IMR-90 (cell line): ENCODE data around the gene NRXN2. TPM values are rescaled to one million over a fixed set of nuclear protein-coding genes. Genes with fewer than 3 reads are reported as not detected.

ENCODE experiments used
- ATAC-seq: fragments of 200-7000 bp; cut with Tn5 transposase; 2 replicates; pipeline ENCODE4 v1.9.1; 2020; ENCODE audit warnings: low read depth, mild to moderate bottlenecking, moderate library complexity
- BruUV-seq: library from RNA; stranded (reverse); fragments of 400-500 nt; replicated peaks from 2 replicates; lab custom pipeline; 2021; lab: Mats Ljungman, UMichigan
- CTCF ChIA-PET: fragments of 300-600 bp; formaldehyde crosslinking; extraction: SDS; loops from one replicate; lab custom pipeline; 2021; ENCODE audit warnings: antibody characterized with exemption; lab: Yijun Ruan, JAX
- POLR2A ChIA-PET: fragments of 300-600 bp; sonication (Branson Sonifier 250); formaldehyde crosslinking; loops from one replicate; lab custom pipeline; 2022; ENCODE audit warnings: antibody characterized with exemption; ENCODE audit not compliant: unreplicated experiment; lab: Charles Lee
- DNase-seq: peaks from one replicate; pipeline ENCODE4 v3.0.0; 2013
- H2AFZ ChIP-seq: replicated peaks from 2 replicates; pipeline ENCODE3; 2013; ENCODE audit warnings: low read length, mild to moderate bottlenecking; ENCODE audit not compliant: poor library complexity
- H2AK5ac ChIP-seq: 2 replicates; pipeline ENCODE4 v1.6.1; 2013; ENCODE audit warnings: low read depth, low read length, inconsistent platforms
- H2AK9ac ChIP-seq: replicated peaks from 2 replicates; pipeline ENCODE3; 2013; ENCODE audit warnings: mild to moderate bottlenecking, low read depth, low read length, moderate library complexity; ENCODE audit not compliant: poor library complexity
- H2BK120ac ChIP-seq: 2 replicates; pipeline ENCODE4 v1.6.1; 2013; ENCODE audit warnings: low read depth, low read length, inconsistent platforms
- H2BK15ac ChIP-seq: 3 replicates; pipeline ENCODE4 v1.6.1; 2013; ENCODE audit warnings: low read depth, low read length, inconsistent platforms
- H2BK20ac ChIP-seq: 2 replicates; pipeline ENCODE4 v1.6.1; 2013; ENCODE audit warnings: low read depth, mild to moderate bottlenecking, inconsistent platforms, low read length, moderate library complexity
- H2BK5ac ChIP-seq: 2 replicates; pipeline ENCODE4 v1.6.1; 2013; ENCODE audit warnings: mild to moderate bottlenecking, low read depth, low read length, inconsistent platforms; ENCODE audit not compliant: poor library complexity, severe bottlenecking
- H3K14ac ChIP-seq: replicated peaks from 2 replicates; pipeline ENCODE4 v1.6.1; 2013; ENCODE audit warnings: low read depth, low read length, inconsistent platforms
- H3K18ac ChIP-seq: 2 replicates; pipeline ENCODE4 v1.6.1; 2013; ENCODE audit warnings: low read depth, low read length, control low read depth
- H3K23ac ChIP-seq: 2 replicates; pipeline ENCODE4 v1.6.1; 2013; ENCODE audit warnings: low read depth, low read length, inconsistent platforms
- H3K27ac ChIP-seq: 2 replicates; pipeline ENCODE4 v1.5.1; 2013; ENCODE audit warnings: mild to moderate bottlenecking, control low read depth, low read length; ENCODE audit not compliant: insufficient read depth
- H3K27me3 ChIP-seq: 2 replicates; pipeline ENCODE4 v1.6.1; 2013; ENCODE audit warnings: low read length; ENCODE audit not compliant: control insufficient read depth, insufficient read depth
- H3K36me3 ChIP-seq: 2 replicates; pipeline ENCODE4 v1.6.1; 2013; ENCODE audit warnings: low read length, mixed read lengths; ENCODE audit not compliant: control insufficient read depth, insufficient read depth
- H3K4ac ChIP-seq: 2 replicates; pipeline ENCODE4 v1.6.1; 2013; ENCODE audit warnings: low read depth, low read length, inconsistent platforms
- H3K4me1 ChIP-seq: 2 replicates; pipeline ENCODE4 v1.6.1; 2013; ENCODE audit warnings: low read length, mixed read lengths; ENCODE audit not compliant: control insufficient read depth, insufficient read depth
- H3K4me2 ChIP-seq: 2 replicates; pipeline ENCODE4 v1.6.1; 2013; ENCODE audit warnings: low read depth, mild to moderate bottlenecking, control low read depth, low read length, moderate library complexity
- H3K4me3 ChIP-seq: 2 replicates; pipeline ENCODE4 v1.5.1; 2013; ENCODE audit warnings: low read depth, mild to moderate bottlenecking, control low read depth, low read length, moderate library complexity; ENCODE audit not compliant: insufficient read depth
- H3K56ac ChIP-seq: 2 replicates; pipeline ENCODE4 v1.6.1; 2013; ENCODE audit warnings: low read length, inconsistent platforms; ENCODE audit not compliant: insufficient read depth; ENCODE audit errors: extremely low read depth
- H3K79me1 ChIP-seq, 2 experiments: 2 replicates each; pipeline ENCODE4 v1.6.1; 2013; ENCODE audit warnings: low read length in 2 of 2, inconsistent platforms in 1 of 2, low read depth in 1 of 2
- H3K9ac ChIP-seq: 2 replicates; pipeline ENCODE4 v1.6.1; 2013; ENCODE audit warnings: low read depth, low read length, control low read depth
- H3K9me1 ChIP-seq: 2 replicates; pipeline ENCODE4 v1.6.1; 2013; ENCODE audit warnings: low read length, inconsistent platforms; ENCODE audit not compliant: insufficient read depth
- H3K9me3 ChIP-seq: 2 replicates; pipeline ENCODE4 v1.6.1; 2013; ENCODE audit warnings: low read length; ENCODE audit not compliant: control insufficient read depth, insufficient read depth
- H4K20me1 ChIP-seq: 2 replicates; pipeline ENCODE4 v1.6.1; 2013; ENCODE audit warnings: low read length, inconsistent platforms; ENCODE audit not compliant: insufficient read depth
- H4K5ac ChIP-seq: 2 replicates; pipeline ENCODE4 v1.6.1; 2013; ENCODE audit warnings: mild to moderate bottlenecking, low read depth, low read length, control low read depth
- H4K8ac ChIP-seq, 2 experiments: 2 replicates each; pipeline ENCODE4 v1.6.1; 2013; ENCODE audit warnings: low read depth in 2 of 2, low read length in 2 of 2, control low read depth in 1 of 2, inconsistent platforms in 1 of 2
- H4K91ac ChIP-seq: 2 replicates; pipeline ENCODE4 v1.6.1; 2013; ENCODE audit warnings: low read depth, low read length, inconsistent platforms; ENCODE audit not compliant: insufficient read depth
- BHLHE40 ChIP-seq: fragments of 150-350 bp; IDR thresholded peaks from 2 replicates; pipeline ENCODE4 v1.6.1; 2016; ENCODE audit warnings: mild to moderate bottlenecking, low read depth, low read length
- CEBPB ChIP-seq: IDR thresholded peaks from 2 replicates; pipeline ENCODE4 v1.6.1; 2012; ENCODE audit warnings: low read depth, low read length, improper control_type of control experiment
- CHD1 ChIP-seq: IDR thresholded peaks from 2 replicates; pipeline ENCODE4 v1.6.1; 2012; ENCODE audit warnings: low read depth, low read length, improper control_type of control experiment
- FOS ChIP-seq: fragments of 150-350 bp; IDR thresholded peaks from 2 replicates; pipeline ENCODE4 v1.6.1; 2016; ENCODE audit warnings: low read depth, low read length
- MAFK ChIP-seq: IDR thresholded peaks from 2 replicates; pipeline ENCODE4 v1.6.1; 2012; ENCODE audit warnings: low read depth, low read length, improper control_type of control experiment
- MAZ ChIP-seq: IDR thresholded peaks from 2 replicates; pipeline ENCODE4 v1.6.1; 2012; ENCODE audit warnings: low read depth, mild to moderate bottlenecking, low read length, improper control_type of control experiment, moderate library complexity, borderline replicate concordance
- MXI1 ChIP-seq: IDR thresholded peaks from 2 replicates; pipeline ENCODE4 v1.6.1; 2012; ENCODE audit warnings: low read depth, mild to moderate bottlenecking, low read length, moderate library complexity, borderline replicate concordance
- NFE2L2 ChIP-seq: fragments of 150-350 bp; IDR thresholded peaks from 2 replicates; pipeline ENCODE4 v1.6.1; 2016; ENCODE audit warnings: low read depth, mild to moderate bottlenecking, low read length
- POLR2A ChIP-seq: IDR thresholded peaks from 2 replicates; pipeline ENCODE4 v1.6.1; 2012; ENCODE audit warnings: mild to moderate bottlenecking, low read depth, low read length
- RAD21 ChIP-seq: IDR thresholded peaks from 2 replicates; pipeline ENCODE4 v1.6.1; 2012; ENCODE audit warnings: low read length, improper control_type of control experiment
- RCOR1 ChIP-seq: IDR thresholded peaks from 2 replicates; pipeline ENCODE4 v1.6.1; 2012; ENCODE audit warnings: mild to moderate bottlenecking, low read length, improper control_type of control experiment; ENCODE audit not compliant: insufficient replicate concordance
- RFX5 ChIP-seq: IDR thresholded peaks from 2 replicates; pipeline ENCODE4 v1.8.0; 2012; ENCODE audit warnings: low read depth, mild to moderate bottlenecking, low read length, moderate library complexity
- SMC3 ChIP-seq: fragments of 150-350 bp; IDR thresholded peaks from 2 replicates; pipeline ENCODE4 v1.6.1; 2016; ENCODE audit warnings: low read depth, mild to moderate bottlenecking, antibody characterized with exemption, low read length, moderate library complexity
- WGBS, 2 experiments: methylation state at CpG; one replicate each; pipeline versions ENCODE4 v1.1.5 to v1.1.7; 2013; ENCODE audit warnings: missing lambda C conversion rate in 2 of 2; ENCODE audit not compliant: insufficient read length in 1 of 2; ENCODE audit errors: extremely low coverage in 2 of 2; 5-methylcytosine and 5-hydroxymethylcytosine counted together
- dilution Hi-C: fragments of 300-500 bp; cut with HindIII; formaldehyde crosslinking; loops from one replicate; pipeline ENCODE4 v1.14.3; 2018; ENCODE audit warnings: low sequenced_read_pairs; ENCODE audit not compliant: unreplicated experiment
- in situ Hi-C: fragments of 300-500 bp; cut with MboI; formaldehyde crosslinking; loops from 3 replicates; pipeline ENCODE4 v1.14.3; 2019; ENCODE audit warnings: low sequenced_read_pairs, inconsistent platforms, mixed read lengths
- intact Hi-C: fragments of 100-400 bp; cut with micrococcal nuclease; formaldehyde crosslinking; loops from 2 replicates; pipeline ENCODE4 v1.10.0; 2022
- polyA plus RNA-seq, 3 experiments: library from polyadenylated mRNA; depleted of rRNA; stranded (reverse); fragments of >200 nt; gene quantifications; 2 replicates each; pipeline ENCODE4 v1.2.3, GENCODE V29; 2012; ENCODE audit warnings: low replicate concordance in 1 of 3
- total RNA-seq: library from RNA; depleted of rRNA; stranded (reverse); fragments of >200 nt; gene quantifications from 2 replicates; pipeline ENCODE4 v1.2.3, GENCODE V29; 2012
- TF ChIP-seq, protein P1 (sequence below): fragments of 150-350 bp; IDR thresholded peaks from 2 replicates; pipeline ENCODE4 v1.6.1; 2017; ENCODE audit warnings: mild to moderate bottlenecking, antibody characterized with exemption, low read length, low read depth
- TF ChIP-seq, protein P2 (sequence below): fragments of 150-350 bp; IDR thresholded peaks from 2 replicates; pipeline ENCODE4 v1.6.1; 2016; ENCODE audit warnings: low read depth, mild to moderate bottlenecking, low read length, moderate library complexity, borderline replicate concordance
- TF ChIP-seq, protein P3 (sequence below): conservative IDR thresholded peaks from 2 replicates; pipeline ENCODE4 v1.5.1; 2012; ENCODE audit warnings: mild to moderate bottlenecking, low read depth, low read length, improper control_type of control experiment

The NRXN2 gene
- total and polyA plus RNA-seq, 2 of the 4 experiments (the other 2 are of a cell fraction): 0.18 to 0.22 TPM

DNA sequence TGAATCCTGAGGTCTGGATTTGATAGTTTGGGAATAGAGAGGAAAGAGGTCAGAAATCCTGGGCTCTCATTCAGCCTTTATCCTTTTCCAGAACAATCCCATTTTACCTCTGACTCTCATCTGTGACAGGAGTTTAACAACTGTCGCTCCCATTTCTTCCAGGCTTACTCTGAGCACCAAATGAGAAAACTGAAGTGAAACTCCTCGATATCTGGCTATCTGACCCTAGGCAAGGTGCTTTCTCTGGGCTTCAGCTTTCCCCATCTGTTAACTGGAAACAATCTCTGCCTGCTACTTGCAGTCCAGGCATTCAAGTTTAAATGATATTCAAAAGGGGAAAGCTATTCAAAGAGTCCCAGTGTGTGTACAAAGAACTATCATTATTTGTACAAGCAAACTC is 50.1 kb downstream of the NRXN2 start:
- H3K9ac ChIP-seq: no peak overlapping the region
- BruUV-seq: no TSS peak
- TF ChIP-seq SMC3 (no peak), FOS (no peak), MXI1 (no peak), RFX5 (no peak), RCOR1 (no peak), NFE2L2 (no peak), CEBPB (no peak), MAZ (no peak), POLR2A (no peak), CHD1 (no peak), BHLHE40 (no peak), MAFK (no peak), RAD21 (no peak)
- TF ChIP-seq, protein P1, sequence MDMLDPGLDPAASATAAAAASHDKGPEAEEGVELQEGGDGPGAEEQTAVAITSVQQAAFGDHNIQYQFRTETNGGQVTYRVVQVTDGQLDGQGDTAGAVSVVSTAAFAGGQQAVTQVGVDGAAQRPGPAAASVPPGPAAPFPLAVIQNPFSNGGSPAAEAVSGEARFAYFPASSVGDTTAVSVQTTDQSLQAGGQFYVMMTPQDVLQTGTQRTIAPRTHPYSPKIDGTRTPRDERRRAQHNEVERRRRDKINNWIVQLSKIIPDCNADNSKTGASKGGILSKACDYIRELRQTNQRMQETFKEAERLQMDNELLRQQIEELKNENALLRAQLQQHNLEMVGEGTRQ: no peak
- TF ChIP-seq, protein P2, sequence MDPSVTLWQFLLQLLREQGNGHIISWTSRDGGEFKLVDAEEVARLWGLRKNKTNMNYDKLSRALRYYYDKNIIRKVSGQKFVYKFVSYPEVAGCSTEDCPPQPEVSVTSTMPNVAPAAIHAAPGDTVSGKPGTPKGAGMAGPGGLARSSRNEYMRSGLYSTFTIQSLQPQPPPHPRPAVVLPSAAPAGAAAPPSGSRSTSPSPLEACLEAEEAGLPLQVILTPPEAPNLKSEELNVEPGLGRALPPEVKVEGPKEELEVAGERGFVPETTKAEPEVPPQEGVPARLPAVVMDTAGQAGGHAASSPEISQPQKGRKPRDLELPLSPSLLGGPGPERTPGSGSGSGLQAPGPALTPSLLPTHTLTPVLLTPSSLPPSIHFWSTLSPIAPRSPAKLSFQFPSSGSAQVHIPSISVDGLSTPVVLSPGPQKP: no peak
- TF ChIP-seq, protein P3, sequence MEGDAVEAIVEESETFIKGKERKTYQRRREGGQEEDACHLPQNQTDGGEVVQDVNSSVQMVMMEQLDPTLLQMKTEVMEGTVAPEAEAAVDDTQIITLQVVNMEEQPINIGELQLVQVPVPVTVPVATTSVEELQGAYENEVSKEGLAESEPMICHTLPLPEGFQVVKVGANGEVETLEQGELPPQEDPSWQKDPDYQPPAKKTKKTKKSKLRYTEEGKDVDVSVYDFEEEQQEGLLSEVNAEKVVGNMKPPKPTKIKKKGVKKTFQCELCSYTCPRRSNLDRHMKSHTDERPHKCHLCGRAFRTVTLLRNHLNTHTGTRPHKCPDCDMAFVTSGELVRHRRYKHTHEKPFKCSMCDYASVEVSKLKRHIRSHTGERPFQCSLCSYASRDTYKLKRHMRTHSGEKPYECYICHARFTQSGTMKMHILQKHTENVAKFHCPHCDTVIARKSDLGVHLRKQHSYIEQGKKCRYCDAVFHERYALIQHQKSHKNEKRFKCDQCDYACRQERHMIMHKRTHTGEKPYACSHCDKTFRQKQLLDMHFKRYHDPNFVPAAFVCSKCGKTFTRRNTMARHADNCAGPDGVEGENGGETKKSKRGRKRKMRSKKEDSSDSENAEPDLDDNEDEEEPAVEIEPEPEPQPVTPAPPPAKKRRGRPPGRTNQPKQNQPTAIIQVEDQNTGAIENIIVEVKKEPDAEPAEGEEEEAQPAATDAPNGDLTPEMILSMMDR: no peak
- H2BK5ac ChIP-seq: no peak overlapping the region
- WGBS, 2 experiments: 52% methylated on average over 2 of the region's 2 CpGs; no CpG with 5 or more reads in 1 of the 2 experiments
- H3K27ac ChIP-seq: no peak overlapping the region
- no peaks in the 10 kb centered on the region for H4K20me1 ChIP-seq
- H3K27me3 ChIP-seq: peaks cover 77% of the 10 kb centered on the region
- no peak for DNase-seq
- no peak overlapping the region for H2BK120ac ChIP-seq
- no peak overlapping the region for H2BK20ac ChIP-seq
- no peak overlapping the region for H2AK5ac ChIP-seq
- no peak overlapping the region for H3K14ac ChIP-seq
- H3K9me1 ChIP-seq: peaks cover 4% of the 10 kb centered on the region; the same call in 1 of the 2 replicates
- dilution Hi-C loops (no loop called here), in situ Hi-C loops (no loop called here), intact Hi-C loops (no loop called here)
- H4K91ac ChIP-seq: no peak overlapping the region
- H3K56ac ChIP-seq: no peak overlapping the region
- H3K4ac ChIP-seq: no peak overlapping the region
- no peak overlapping the region for H4K8ac ChIP-seq
- no peak overlapping the region for H4K5ac ChIP-seq
- H3K9me3 ChIP-seq: peaks cover 5% of the 10 kb centered on the region; the same call in 1 of the 2 replicates
- ATAC-seq: no peak
- no peak overlapping the region for H2BK15ac ChIP-seq
- H3K23ac ChIP-seq: no peak overlapping the region
- CTCF ChIA-PET: no interaction called here
- H3K79me1 ChIP-seq: no peaks in the 10 kb centered on the region
- H3K4me1 ChIP-seq: peaks cover 8% of the 10 kb centered on the region
- H3K4me2 ChIP-seq: no peak overlapping the region
- H3K36me3 ChIP-seq: no peaks in the 10 kb centered on the region
- no peak overlapping the region for H3K18ac ChIP-seq
- no peak overlapping the region for H2AFZ ChIP-seq
- H3K4me3 ChIP-seq: no peak overlapping the region
- no peak overlapping the region for H2AK9ac ChIP-seq
- POLR2A ChIA-PET: no interaction called here
